Heart left ventricle (tissue), 13 donors: Measurements from ENCODE around the gene FAM219A.

ENCODE experiments used
- POLR2A ChIP-seq, 2 donors: fragments of 450-650 bp; IDR thresholded peaks; one replicate each; pipeline ENCODE4 v1.6.1; 2017; ENCODE audit warnings: antibody characterized with exemption in 2 of 2, mild to moderate bottlenecking in 2 of 2, moderate library complexity in 2 of 2
- TF ChIP-seq, protein P1 (sequence below), 12 donors: fragments of 200-600 bp; sonication (generic) in 4 of 12; IDR thresholded peaks; one replicate each; pipeline versions ENCODE4 v1.5.0 to v1.8.0; 2018 to 2022; ENCODE audit warnings: antibody characterized with exemption in 12 of 12, mild to moderate bottlenecking in 5 of 12
- donor health status: ischemic (EF 13 %, LVEDD 7.1; RV severe dilation, severe dysfunction).
- donor health status: DM: no; HTN: yes; CAD: no.
- donor health status: DM: no; HTN: no; CAD: no.
- donor health status: ischemic (EF 25% LVEDD 6.9; RV normal size, moderate dysfunction).
- donor health status: ischemic (EF 25% LVEDD 5.7; RV mildly dilated, moderate dysfunction).
- donor health status: ischemic (EF 35%, LVEDD 5.7; RV mildly dilated, moderate dysfunction).
- donor health status: nonischemic (EF 11% LVEDD 7.7; RV severe dilation, severe dysfunction).
- donor health status: DM: yes; HTN: yes; CAD: no.
- donor health status: PGD.
- donor health status: ischemic (EF 29% LVEDD 5.4; RV normal size, mild dysfunction).
- donor health status: nonischemic (EF 23%, LVEDD 6.1; RV moderate dilation, normal function).

- TF ChIP-seq, protein P1, sequence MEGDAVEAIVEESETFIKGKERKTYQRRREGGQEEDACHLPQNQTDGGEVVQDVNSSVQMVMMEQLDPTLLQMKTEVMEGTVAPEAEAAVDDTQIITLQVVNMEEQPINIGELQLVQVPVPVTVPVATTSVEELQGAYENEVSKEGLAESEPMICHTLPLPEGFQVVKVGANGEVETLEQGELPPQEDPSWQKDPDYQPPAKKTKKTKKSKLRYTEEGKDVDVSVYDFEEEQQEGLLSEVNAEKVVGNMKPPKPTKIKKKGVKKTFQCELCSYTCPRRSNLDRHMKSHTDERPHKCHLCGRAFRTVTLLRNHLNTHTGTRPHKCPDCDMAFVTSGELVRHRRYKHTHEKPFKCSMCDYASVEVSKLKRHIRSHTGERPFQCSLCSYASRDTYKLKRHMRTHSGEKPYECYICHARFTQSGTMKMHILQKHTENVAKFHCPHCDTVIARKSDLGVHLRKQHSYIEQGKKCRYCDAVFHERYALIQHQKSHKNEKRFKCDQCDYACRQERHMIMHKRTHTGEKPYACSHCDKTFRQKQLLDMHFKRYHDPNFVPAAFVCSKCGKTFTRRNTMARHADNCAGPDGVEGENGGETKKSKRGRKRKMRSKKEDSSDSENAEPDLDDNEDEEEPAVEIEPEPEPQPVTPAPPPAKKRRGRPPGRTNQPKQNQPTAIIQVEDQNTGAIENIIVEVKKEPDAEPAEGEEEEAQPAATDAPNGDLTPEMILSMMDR (IDR thresholded peaks at IDR 0.05) = no peak
- no peak for TF ChIP-seq POLR2A (IDR thresholded peaks at IDR 0.05)
These were observed 19.2 kb upstream of the FAM219A start for GRCh38 chr9:34477541-34477940.
